Pancreas (tissue), 10 donors: ENCODE data around the gene FUZ. TPM values are rescaled to one million over a fixed set of nuclear protein-coding genes. Genes with fewer than 3 reads are reported as not detected.

Experiments
- ATAC-seq, 4 donors: fragments of 200-7000 bp; cut with Tn5 transposase; one replicate each; pipeline versions ENCODE4 v1.8.0 to v1.9.1; 2020; ENCODE audit warnings: mild to moderate bottlenecking in 4 of 4, moderate library complexity in 4 of 4
- DNase-seq, 6 donors: peaks; one replicate each; pipeline ENCODE4 v3.0.0-alpha.2; 2020
- FAIRE-seq: peaks from 2 replicates; lab custom pipeline; 2012; peaks lifted over from hg19 to GRCh38; lab: Jason Lieb, UNC
- H3K27ac ChIP-seq, 4 donors: fragments of 200-600 bp; sonication (generic); 1 replicate in 3 of 4; 2 replicates in 1 of 4; pipeline versions ENCODE4 v1.5.0 to v1.8.0; 2020
- H3K27me3 ChIP-seq, 4 donors: fragments of 200-600 bp; one replicate each; pipeline ENCODE4 v1.8.0; 2021
- H3K36me3 ChIP-seq, 3 donors: fragments of 200-600 bp; sonication (generic) in 1 of 3; one replicate each; pipeline versions ENCODE4 v1.5.0 to v1.8.0; 2020 to 2021
- H3K4me1 ChIP-seq, 3 donors: fragments of 200-600 bp; one replicate each; pipeline ENCODE4 v1.8.0; 2021
- H3K4me3 ChIP-seq, 4 donors: fragments of 200-600 bp; sonication (generic) in 2 of 4; one replicate each; pipeline versions ENCODE4 v1.5.0 to v1.8.0; 2020 to 2021
- H3K9me3 ChIP-seq, 4 donors: fragments of 200-600 bp; one replicate each; pipeline ENCODE4 v1.8.0; 2021
- CTCF ChIP-seq, 4 donors: fragments of 200-600 bp; sonication (generic) in 3 of 4; IDR thresholded peaks; one replicate each; pipeline versions ENCODE4 v1.5.0 to v1.8.0; 2021; ENCODE audit warnings: antibody characterized with exemption in 4 of 4
- WGBS, 2 donors: extraction: QIAGEN DNeasy Blood & Tissue Kit; methylation state at CpG; one replicate each; pipeline ENCODE4 v1.1.7; 2013; 5-methylcytosine and 5-hydroxymethylcytosine counted together
- intact Hi-C, 3 donors: fragments of 100-400 bp; cut with DNase I; formaldehyde crosslinking; loops; one replicate each; pipeline versions ENCODE4 v1.11.1 to v1.14.2; 2022
- polyA plus RNA-seq, 2 donors: library from polyadenylated mRNA; stranded (reverse); fragments of 200-250 nt; gene quantifications; one replicate each; pipeline ENCODE4 v1.2.3, GENCODE V29; 2013
- total RNA-seq, 6 donors: library from RNA; stranded (reverse); fragmentation: NEBNext Ultra II Directional in 4 of 6; extraction: Animal tissue kit (Norgen Biotek cat#: 25700) in 4 of 6; gene quantifications; one replicate each; pipeline versions ENCODE4 v1.2.1 to v1.2.4, GENCODE V29; 2021 to 2023
- donor health status: healthy with polysubstance abuse.
- donor health status: DM: no; HTN: no; CAD: no; lungs with moderate emphysema.
- donor health status: DM: no; HTN: no; CAD: no.
- donor health status: control.
- donor health status: control.
- donor health status: Bipolar disorder and iron deficiency.
- donor health status: DM: yes; HTN: yes; CAD: no.
- donor health status: DM: no; HTN: no; CAD: no.
- donor health status: DM: no; HTN: no; CAD: no.
- donor health status: DM: yes; HTN: yes; CAD: no.

FUZ gene
- total and polyA plus RNA-seq, 8 donors = 8.8 to 30.3 (median 15.6) TPM

DNA sequence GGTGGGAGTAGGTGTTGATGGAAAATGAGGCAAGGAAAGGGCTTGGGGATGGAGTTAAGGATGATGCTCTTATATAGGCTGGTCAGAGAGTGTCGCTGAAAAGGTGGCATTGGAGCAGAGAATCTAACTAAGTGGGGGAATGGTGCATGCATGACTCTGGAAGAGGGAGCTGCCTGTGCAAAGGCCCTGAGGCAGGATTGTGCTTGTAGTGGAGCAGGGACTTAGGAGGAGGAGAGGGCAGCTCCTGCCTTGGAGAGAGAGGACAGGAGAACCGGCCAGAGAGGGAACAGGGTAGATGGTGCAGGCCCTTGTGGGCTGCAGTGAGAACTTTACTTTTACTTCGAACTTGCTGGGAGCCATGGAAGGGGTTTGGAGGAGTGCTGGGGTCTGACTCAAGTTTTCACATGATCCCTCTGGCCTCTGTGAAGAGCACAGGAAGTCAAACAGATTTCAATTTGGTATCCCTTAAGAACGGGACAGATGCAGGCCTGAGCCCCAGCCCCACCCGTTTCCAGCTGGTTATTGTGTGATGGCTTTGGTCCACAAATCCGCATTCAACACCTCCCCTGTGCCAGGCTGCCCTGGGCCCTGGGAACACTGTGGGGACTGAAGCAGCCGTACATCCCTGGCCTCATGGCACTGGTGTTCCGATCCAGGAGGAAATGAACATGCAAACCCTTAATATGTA lies 39.3 kb downstream of the FUZ start:
- ATAC-seq = no peak
- no peaks in the 10 kb centered on the region for H3K4me1 ChIP-seq
- no peak for FAIRE-seq
- H3K27ac ChIP-seq = no peak overlapping the region
- DNase-seq = no peak
- H3K36me3 ChIP-seq = no peaks in the 10 kb centered on the region
- no peaks in the 10 kb centered on the region for H3K27me3 ChIP-seq
- WGBS, 2 donors = 82 to 88% methylated on average over 8 of the region's 8 CpGs
- intact Hi-C loops = no loop called here
- H3K4me3 ChIP-seq = no peak overlapping the region
- H3K9me3 ChIP-seq = no peaks in the 10 kb centered on the region
- no peak for TF ChIP-seq CTCF (IDR thresholded peaks at IDR 0.05)

GRCh38 chr19:49772850-49773432 lies 40.2 kb downstream of the FUZ start:
- intact Hi-C loops = no loop called here
- TF ChIP-seq CTCF (IDR thresholded peaks at IDR 0.05) = no peak
- FAIRE-seq (no peak), ATAC-seq (no peak), DNase-seq (no peak)
- Histone ChIP-seq H3K27me3 (no peaks in the 10 kb centered on the region), H3K4me3 (no peak overlapping the region), H3K4me1 (peaks cover 0 to 6% (median 0%) of the 10 kb centered on the region in 3 donors), H3K9me3 (no peaks in the 10 kb centered on the region), H3K36me3 (no peaks in the 10 kb centered on the region), H3K27ac (no peak overlapping the region)
- 90 to 91% methylated on average over 10 of the region's 10 CpGs for WGBS, 2 donors

DNA sequence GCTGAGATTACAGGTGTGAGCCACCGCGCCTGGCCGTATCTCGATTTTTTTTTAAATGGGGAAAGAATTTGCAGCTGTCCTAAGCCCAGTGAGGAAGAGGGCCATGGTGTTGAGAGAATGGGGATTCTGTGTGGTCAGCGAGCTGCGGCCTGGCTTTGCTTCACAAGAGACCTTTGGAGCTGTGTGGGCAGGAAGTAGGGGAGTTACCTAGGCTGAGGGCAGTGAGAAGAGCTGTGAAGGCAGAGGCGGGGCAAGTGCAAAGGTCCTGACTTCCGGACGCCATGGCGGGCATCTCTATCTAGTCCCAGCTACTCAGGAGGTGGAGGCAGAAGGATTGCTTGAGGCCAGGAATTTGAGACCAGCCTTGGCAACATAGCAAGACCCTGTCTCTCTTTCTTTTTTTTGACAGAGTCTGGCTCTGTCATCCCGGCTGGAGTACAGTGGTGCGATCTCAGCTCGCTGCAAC lies 41.4 kb downstream of the FUZ start:
- WGBS, 2 donors = 89 to 96% methylated on average over 10 to 13 of the region's 13 CpGs

GRCh38 chr19:49770529-49770928 lies 42.6 kb downstream of the FUZ start:
- WGBS, 2 donors = 86 to 91% methylated on average over 8 of the region's 8 CpGs
- H3K27ac ChIP-seq = no peak overlapping the region
- no peak for TF ChIP-seq CTCF (IDR thresholded peaks at IDR 0.05)
- intact Hi-C loops = no loop called here
- DNase-seq = no peak
- no peak for ATAC-seq
- H3K36me3 ChIP-seq = no peaks in the 10 kb centered on the region
- no peaks in the 10 kb centered on the region for H3K9me3 ChIP-seq
- H3K4me3 ChIP-seq = no peak overlapping the region
- H3K4me1 ChIP-seq = peaks cover 0 to 16% (median 0%) of the 10 kb centered on the region in 3 donors
- FAIRE-seq = no peak
- H3K27me3 ChIP-seq = no peaks in the 10 kb centered on the region

More for the DNA sequence above, 41.4 kb downstream of the FUZ start:
- H3K27ac ChIP-seq = no peak overlapping the region
- H3K4me1 ChIP-seq = peaks cover 0 to 12% (median 0%) of the 10 kb centered on the region in 3 donors
- H3K9me3 ChIP-seq = no peaks in the 10 kb centered on the region
- H3K27me3 ChIP-seq = no peaks in the 10 kb centered on the region
- no peak overlapping the region for H3K4me3 ChIP-seq
- DNase-seq = no peak
- intact Hi-C loops = no loop called here
- no peak for ATAC-seq
- H3K36me3 ChIP-seq = no peaks in the 10 kb centered on the region
- no peak for FAIRE-seq
- no peak for TF ChIP-seq CTCF (IDR thresholded peaks at IDR 0.05)
